Stimulated activated naive CD8-positive, alpha-beta T cell treated with anti-CD3 and anti-CD28 coated beads, Interleukin-15, amount 100 ng/mL, for 72 hours (primary cell): ENCODE results near the gene HABP4.

Source experiments
- ATAC-seq: fragments of 150-1000 bp; cut with Tn5 transposase; 2 replicates; pipeline ENCODE4 v1.10.0; 2021; ENCODE audit warnings: mild to moderate bottlenecking, moderate library complexity
- DNase-seq, 2 donors: peaks; one replicate each; pipeline ENCODE4 v3.0.0; 2021 to 2022
- H3K27ac Mint-ChIP-seq, 2 donors: one replicate each; pipeline ENCODE4 v1.8.0; 2022; ENCODE audit warnings: mild to moderate bottlenecking in 2 of 2, mixed read lengths in 2 of 2, moderate library complexity in 2 of 2
- H3K27me3 Mint-ChIP-seq: one replicate; pipeline ENCODE4 v1.8.0; 2022; ENCODE audit warnings: mixed read lengths
- H3K4me1 Mint-ChIP-seq: one replicate; pipeline ENCODE4 v1.8.0; 2022; ENCODE audit warnings: mild to moderate bottlenecking, mixed read lengths
- H3K4me3 Mint-ChIP-seq, 2 donors: one replicate each; pipeline ENCODE4 v1.8.0; 2022; ENCODE audit warnings: mild to moderate bottlenecking in 2 of 2, mixed read lengths in 2 of 2, moderate library complexity in 1 of 2
- H3K9me3 Mint-ChIP-seq, 2 donors: one replicate each; pipeline ENCODE4 v1.8.0; 2022; ENCODE audit warnings: mixed read lengths in 2 of 2

Gene HABP4, protein sequence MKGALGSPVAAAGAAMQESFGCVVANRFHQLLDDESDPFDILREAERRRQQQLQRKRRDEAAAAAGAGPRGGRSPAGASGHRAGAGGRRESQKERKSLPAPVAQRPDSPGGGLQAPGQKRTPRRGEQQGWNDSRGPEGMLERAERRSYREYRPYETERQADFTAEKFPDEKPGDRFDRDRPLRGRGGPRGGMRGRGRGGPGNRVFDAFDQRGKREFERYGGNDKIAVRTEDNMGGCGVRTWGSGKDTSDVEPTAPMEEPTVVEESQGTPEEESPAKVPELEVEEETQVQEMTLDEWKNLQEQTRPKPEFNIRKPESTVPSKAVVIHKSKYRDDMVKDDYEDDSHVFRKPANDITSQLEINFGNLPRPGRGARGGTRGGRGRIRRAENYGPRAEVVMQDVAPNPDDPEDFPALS

GRCh38 chr9:96449845-96450612 lies at the start of gene HABP4:
Gene HABP4, plus strand, starts transcription at chr9:96450169. Its CDS starts 111 bp downstream, at chr9:96450280.
- Mint-ChIP-seq H3K4me1 (peaks cover 41% of the 10 kb centered on the region), H3K27ac (peak within 1 kb of the TSS; percentile 87 to 90), H3K4me3 (peak within 1 kb of the TSS; percentile 93 to 95), H3K9me3 (no peaks in the 10 kb centered on the region), H3K27me3 (peaks cover 9% of the 10 kb centered on the region)
- peak; percentile 96 for ATAC-seq
- peak; percentile 94 to 95 for DNase-seq

DNA sequence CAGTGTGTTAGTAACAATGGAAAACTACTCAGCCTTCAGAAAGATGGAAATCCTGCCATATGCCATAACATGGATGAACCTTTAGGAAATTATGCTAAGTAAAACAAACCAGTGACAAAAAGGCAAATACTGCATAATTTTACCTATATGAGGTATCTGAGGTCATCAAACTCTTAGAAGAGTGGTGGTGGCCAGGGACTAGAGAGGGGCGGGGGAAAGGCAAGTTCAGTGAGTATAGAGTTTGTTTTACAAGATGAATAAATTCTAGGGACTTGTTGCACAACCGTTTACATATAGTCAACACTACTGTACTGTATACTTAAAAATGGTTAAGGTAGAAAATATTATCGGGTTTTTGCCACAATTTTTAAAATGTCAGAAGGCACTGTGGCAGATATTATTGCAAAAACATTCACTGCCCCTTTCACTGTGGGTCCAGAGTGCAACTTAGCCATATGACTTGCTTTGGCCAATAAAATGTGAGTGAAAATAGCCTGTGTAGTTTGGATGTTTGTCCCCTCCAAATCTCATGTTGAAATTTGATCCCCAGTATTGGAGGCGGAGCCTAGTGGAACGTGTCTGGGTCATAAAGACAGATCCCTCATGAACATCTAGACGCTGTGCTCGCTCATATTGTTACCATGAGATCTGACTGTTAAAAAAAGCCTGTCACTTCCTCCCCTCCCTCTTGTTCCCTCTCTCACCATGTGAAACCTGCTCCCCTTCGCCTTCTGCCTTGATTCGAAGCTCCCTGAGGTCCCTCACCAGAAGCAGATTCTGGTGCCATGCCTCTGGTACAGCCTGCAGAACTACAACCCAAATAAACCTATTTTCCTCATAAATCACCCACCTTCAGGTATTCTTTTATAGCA lies 41.3 kb upstream of the HABP4 start:
- Mint-ChIP-seq H3K27me3 (no peaks in the 10 kb centered on the region), H3K4me1 (peaks cover 30% of the 10 kb centered on the region), H3K4me3 (no peak overlapping the region), H3K9me3 (no peaks in the 10 kb centered on the region), H3K27ac (no peak overlapping the region)
- no peak for ATAC-seq
- no peak for DNase-seq

DNA sequence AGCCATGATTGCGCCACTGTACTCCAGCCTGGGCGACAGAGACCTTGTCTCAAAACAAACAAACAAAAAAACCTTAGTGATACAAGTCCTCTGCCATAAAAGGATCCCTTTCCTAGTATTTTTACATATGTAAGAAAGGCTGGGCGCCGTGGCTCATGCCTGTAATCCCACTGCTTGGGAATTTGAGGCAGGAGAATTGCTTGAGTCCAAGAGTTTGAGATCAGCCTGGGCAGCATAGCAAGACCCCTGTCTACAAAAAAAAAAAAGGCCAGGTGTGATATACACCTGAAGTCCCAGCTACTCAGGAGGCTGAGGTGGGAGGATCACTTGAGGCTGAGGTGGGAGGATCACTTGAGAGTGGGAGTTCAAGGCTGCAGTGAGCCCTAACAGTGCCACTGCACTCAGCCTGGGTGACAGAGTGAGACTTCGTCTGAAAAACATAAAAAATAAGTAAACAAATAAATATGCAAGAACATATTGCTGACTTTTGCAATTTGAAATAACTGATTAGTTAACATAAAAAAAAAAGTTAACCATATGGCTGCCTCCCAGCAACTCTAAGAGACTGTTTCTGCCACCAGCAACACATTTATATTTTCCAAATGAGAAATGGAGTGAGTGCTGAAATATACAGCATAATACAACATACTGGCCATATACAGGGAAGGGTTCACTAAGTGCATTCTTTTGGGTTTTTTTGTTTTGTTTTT lies 38.7 kb upstream of the HABP4 start:
- ATAC-seq = no peak
- Mint-ChIP-seq H3K27me3 (no peaks in the 10 kb centered on the region), H3K9me3 (no peaks in the 10 kb centered on the region), H3K4me1 (peaks cover 46% of the 10 kb centered on the region), H3K27ac (no peak overlapping the region), H3K4me3 (no peak overlapping the region)
- no peak for DNase-seq

- Mint-ChIP-seq H3K9me3 (no peaks in the 10 kb centered on the region), H3K27me3 (no peaks in the 10 kb centered on the region), H3K4me1 (peaks cover 50% of the 10 kb centered on the region), H3K27ac (no peak overlapping the region), H3K4me3 (no peak overlapping the region)
- no peak for DNase-seq
- no peak for ATAC-seq
Measured at GRCh38 chr9:96412174-96412913, 37.6 kb upstream of the HABP4 start.

DNA sequence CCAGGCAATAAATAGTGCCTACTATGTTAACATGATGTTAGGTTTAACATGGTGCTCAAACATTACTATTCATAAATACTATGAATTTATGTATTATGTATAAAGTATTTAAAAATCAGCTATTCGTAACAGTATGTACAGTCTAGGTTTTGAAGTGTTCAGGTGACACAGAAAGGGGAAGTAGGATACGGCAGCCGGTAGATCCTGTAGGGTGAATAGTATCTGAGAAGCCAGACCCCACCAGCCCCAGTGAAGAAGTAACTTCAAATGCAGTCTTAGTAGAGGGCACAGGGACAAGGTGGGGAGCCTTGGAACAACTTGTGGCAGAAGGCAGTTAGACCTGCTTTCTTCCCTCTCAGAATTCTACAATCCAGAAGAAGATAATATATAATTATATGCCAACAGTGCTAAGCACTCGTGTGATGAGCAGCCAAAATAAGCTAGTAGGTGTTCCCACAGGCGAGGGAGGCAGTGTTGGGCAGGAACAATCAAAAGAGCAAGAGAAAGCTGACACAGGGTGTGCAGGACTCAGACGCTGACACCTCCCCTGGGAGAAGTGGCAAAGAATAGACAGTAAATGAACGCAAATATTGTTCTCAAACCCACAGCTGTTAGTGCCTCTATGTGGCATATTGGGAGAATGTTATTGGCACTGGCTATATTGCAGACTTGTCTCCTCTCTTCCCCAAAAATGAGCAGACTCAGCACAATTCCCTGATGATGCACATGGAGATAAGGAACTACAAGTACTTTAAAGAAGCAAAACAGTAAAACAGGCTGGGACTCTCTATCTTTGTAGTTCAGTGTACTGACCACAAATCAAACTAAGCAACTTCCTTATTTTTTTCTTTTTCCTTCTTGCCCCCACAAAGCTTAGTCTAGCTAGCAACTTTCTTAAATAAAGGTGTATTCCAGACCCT lies 36.4 kb upstream of the HABP4 start:
- H3K4me3 Mint-ChIP-seq = peak overlapping the region; percentile 52 to 70
- DNase-seq (no peak), ATAC-seq (no peak)
- peak overlapping the region; percentile 35 to 46 for H3K27ac Mint-ChIP-seq
- H3K27me3 Mint-ChIP-seq = no peaks in the 10 kb centered on the region
- peaks cover 47% of the 10 kb centered on the region for H3K4me1 Mint-ChIP-seq
- no peaks in the 10 kb centered on the region for H3K9me3 Mint-ChIP-seq

GRCh38 chr9:96417051-96417586 lies 32.9 kb upstream of the HABP4 start:
- Mint-ChIP-seq H3K27ac (peak overlapping the region; percentile 86 to 96), H3K9me3 (no peaks in the 10 kb centered on the region), H3K4me3 (peak overlapping the region; percentile 82 to 91), H3K27me3 (no peaks in the 10 kb centered on the region), H3K4me1 (peaks cover 57% of the 10 kb centered on the region)
- peak; percentile 80 to 87 for DNase-seq
- ATAC-seq = peak; percentile 7

GRCh38 chr9:96417661-96418082 lies 32.3 kb upstream of the HABP4 start:
- H3K27ac Mint-ChIP-seq = peak overlapping the region; percentile 94 to 99
- peak overlapping the region; percentile 86 to 87 for H3K4me3 Mint-ChIP-seq
- peak; percentile 50 to 55 for DNase-seq
- no peaks in the 10 kb centered on the region for H3K27me3 Mint-ChIP-seq
- H3K9me3 Mint-ChIP-seq = no peaks in the 10 kb centered on the region
- peaks cover 52% of the 10 kb centered on the region for H3K4me1 Mint-ChIP-seq
- ATAC-seq = no peak

GRCh38 chr9:96418083-96418919 lies 31.7 kb upstream of the HABP4 start, which contains the start of gene ZNF367:
Gene ZNF367, minus strand, starts transcription at chr9:96418370. Its CDS starts 338 bp downstream, at chr9:96418032.
- H3K9me3 Mint-ChIP-seq = no peaks in the 10 kb centered on the region
- ATAC-seq (peak; percentile 85), DNase-seq (peak; percentile 96)
- peaks cover 45% of the 10 kb centered on the region for H3K4me1 Mint-ChIP-seq
- H3K27me3 Mint-ChIP-seq = no peaks in the 10 kb centered on the region
- peak within 1 kb of the TSS; percentile 88 to 91 for H3K4me3 Mint-ChIP-seq
- peak within 1 kb of the TSS; percentile 94 to 99 for H3K27ac Mint-ChIP-seq

DNA sequence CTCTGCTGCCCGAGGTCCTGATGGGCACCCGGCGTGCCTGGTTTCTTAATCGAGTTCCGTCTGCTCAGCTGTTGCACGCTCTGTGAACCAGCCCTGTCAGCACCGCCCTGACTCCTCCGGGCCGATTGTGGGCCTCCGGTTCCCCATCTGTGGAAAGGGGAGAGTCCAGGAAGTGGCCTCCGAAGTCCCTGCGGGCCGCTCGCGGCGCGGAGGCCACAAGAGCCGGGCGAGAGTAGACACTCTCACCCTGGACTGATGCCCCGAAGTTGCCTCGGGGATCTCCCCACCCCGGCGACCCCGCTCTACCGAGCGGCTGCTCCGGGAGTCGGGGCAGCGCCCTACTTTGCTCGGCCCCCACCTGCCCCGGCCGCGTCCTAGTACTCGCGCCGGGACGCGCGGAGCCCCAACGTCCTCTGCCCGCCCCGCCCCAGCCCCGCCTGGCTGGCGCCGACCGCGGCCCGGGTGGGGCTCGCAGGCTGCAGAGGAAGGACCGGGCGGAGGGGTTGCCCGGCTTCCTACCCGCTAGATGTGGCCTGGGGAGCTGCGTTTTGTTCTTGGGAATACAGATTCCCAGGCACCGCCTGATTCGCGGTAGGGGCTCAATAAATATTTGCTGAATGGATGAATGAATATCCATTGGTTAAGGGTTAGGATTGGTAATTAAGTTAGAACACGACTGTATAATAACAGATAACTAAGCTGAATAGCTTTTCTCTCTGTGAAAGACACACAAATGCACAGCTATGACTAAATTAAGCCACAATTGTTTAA lies 30.9 kb upstream of the HABP4 start:
- Mint-ChIP-seq H3K4me3 (peak overlapping the region; percentile 88 to 91), H3K27me3 (no peaks in the 10 kb centered on the region), H3K9me3 (no peaks in the 10 kb centered on the region), H3K27ac (peak overlapping the region; percentile 34 to 81), H3K4me1 (peaks cover 37% of the 10 kb centered on the region)
- peak; percentile 61 for ATAC-seq
- DNase-seq = peak; percentile 72 to 75

DNA sequence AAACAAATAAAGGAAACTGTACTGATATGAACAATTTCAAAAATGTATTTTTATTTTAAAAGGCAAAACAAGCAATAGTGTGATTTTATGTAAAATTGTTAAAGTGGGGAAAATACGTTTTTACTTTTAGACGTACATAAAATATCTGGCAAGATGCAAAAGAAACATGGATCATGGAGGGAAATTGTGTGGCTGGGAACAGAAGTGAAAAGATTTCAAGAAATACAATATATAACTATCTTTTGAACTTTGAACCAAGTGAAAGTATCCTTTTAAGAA lies 30.3 kb upstream of the HABP4 start:
- DNase-seq = no peak
- no peak for ATAC-seq

GRCh38 chr9:96420468-96421219 lies 29.3 kb upstream of the HABP4 start:
- no peak overlapping the region for H3K27ac Mint-ChIP-seq
- H3K27me3 Mint-ChIP-seq = no peaks in the 10 kb centered on the region
- H3K9me3 Mint-ChIP-seq = no peaks in the 10 kb centered on the region
- ATAC-seq (no peak), DNase-seq (peak in 1 of 2 donors; percentile 44)
- peaks cover 36% of the 10 kb centered on the region for H3K4me1 Mint-ChIP-seq
- peak overlapping the region; percentile 88 to 91 for H3K4me3 Mint-ChIP-seq

More for the DNA sequence above, 30.3 kb upstream of the HABP4 start:
- peaks cover 35% of the 10 kb centered on the region for H3K4me1 Mint-ChIP-seq
- H3K9me3 Mint-ChIP-seq = no peaks in the 10 kb centered on the region
- peak overlapping the region; percentile 4 to 19 for H3K27ac Mint-ChIP-seq
- peak overlapping the region; percentile 88 to 91 for H3K4me3 Mint-ChIP-seq
- H3K27me3 Mint-ChIP-seq = no peaks in the 10 kb centered on the region
